Rectal smooth muscle tissue (tissue), 1 donor: Measurements from ENCODE around the gene ATP1A4.

Experiments used
- H3K27ac ChIP-seq: one replicate; pipeline ENCODE4 v1.7.0; 2013; ENCODE audit warnings: low read depth, low read length, inconsistent platforms
- H3K27me3 ChIP-seq: one replicate; pipeline ENCODE4 v1.7.0; 2013; ENCODE audit warnings: low read length; ENCODE audit not compliant: control insufficient read depth, insufficient read depth
- H3K36me3 ChIP-seq: one replicate; pipeline ENCODE4 v1.7.0; 2013; ENCODE audit warnings: low read length; ENCODE audit not compliant: control insufficient read depth, insufficient read depth
- H3K4me1 ChIP-seq: one replicate; pipeline ENCODE4 v1.7.0; 2013; ENCODE audit warnings: low read length; ENCODE audit not compliant: control insufficient read depth, insufficient read depth
- H3K4me3 ChIP-seq: one replicate; pipeline ENCODE4 v1.7.0; 2013; ENCODE audit warnings: low read length
- H3K9ac ChIP-seq: one replicate; pipeline ENCODE4 v1.7.0; 2013; ENCODE audit warnings: low read length

ATP1A4 gene

DNA sequence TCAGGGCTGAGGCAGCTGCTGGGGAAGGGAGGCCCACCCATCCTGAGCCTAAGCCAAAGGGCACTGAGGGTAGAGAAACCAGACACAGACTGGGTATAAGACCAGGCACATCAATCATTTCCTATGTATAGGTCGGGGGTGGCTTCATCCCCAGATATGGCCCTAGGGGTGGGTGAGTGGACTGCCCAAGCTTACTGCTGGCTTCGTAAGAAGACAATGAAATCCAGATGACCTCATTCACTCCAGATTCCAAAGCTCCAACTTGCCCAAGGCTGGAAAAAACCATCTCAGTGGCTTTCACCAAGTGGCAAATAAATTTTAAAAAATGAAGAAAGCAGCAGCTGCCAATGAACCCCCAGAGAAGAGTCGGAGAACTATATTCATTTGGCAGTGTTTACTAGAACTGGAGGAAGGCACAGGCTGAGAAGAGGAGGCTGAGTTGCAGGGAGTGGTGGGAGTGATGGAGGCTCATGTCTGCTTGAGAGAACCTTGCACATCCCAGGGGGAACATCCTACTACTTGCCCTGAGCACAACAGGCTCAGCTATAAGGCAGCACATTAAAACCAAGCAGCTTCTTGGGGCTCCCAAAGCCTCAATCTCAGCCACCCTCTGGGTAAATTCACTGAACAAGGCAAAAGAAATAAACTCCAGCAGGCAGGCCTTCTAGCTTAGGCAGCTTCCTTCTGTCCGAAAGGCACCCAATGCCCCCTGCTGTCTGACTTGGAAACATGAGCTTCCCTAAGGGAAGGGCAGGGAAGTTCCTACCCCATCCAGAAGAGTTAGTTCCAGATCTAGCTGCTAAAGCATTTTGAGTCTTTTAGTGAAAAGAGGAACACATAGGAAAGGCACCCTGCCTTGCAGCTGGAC, 67.9 kb downstream of the ATP1A4 start:
- no peak overlapping the region for H3K4me3 ChIP-seq
- H3K36me3 ChIP-seq: peaks cover 41% of the 10 kb centered on the region
- peaks cover 27% of the 10 kb centered on the region for H3K4me1 ChIP-seq
- H3K27me3 ChIP-seq: no peaks in the 10 kb centered on the region
- H3K27ac ChIP-seq: peak overlapping the region; percentile 87
- no peak overlapping the region for H3K9ac ChIP-seq

DNA sequence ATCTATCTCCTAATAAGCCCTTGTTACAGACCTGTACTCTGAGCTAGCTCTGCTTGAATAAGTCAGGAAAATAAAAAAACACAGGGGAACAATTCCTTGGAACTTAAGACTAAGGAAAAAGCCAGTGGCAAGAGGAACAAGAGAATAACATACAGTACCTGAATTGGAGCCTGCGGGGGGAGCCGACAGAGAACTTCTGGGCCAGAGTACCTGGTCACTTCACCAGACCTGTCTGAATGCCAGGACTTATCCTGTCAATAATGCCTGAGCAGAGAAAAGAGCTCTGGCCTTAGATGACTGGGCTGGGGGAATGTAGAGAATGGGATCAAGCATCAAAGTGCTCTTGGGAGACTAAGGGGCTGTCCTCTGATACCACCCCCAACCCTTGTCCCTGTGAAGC, 68.9 kb downstream of the ATP1A4 start:
- H3K36me3 ChIP-seq: peaks cover 48% of the 10 kb centered on the region

DNA sequence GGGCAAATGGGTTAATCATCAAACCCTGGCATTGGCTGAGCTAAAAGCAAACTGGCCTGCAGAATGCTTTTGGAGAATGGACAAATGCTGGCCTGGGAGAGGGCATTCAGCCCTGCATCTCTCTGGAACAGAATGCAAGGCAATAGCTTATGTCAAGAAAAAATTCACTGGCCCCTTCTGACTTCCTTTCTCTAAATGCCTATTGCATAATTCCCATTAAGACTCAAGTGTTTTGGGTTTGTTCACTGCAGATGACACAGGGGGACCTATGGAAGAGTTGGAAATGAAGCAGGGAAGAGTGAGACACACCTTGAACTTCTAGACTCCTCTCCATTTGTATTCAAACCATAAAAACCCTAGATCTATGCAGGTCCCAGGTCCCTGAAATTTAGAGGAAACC, 69.7 kb downstream of the ATP1A4 start:
- H3K4me3 ChIP-seq: no peak overlapping the region
- no peak overlapping the region for H3K27ac ChIP-seq
- no peak overlapping the region for H3K9ac ChIP-seq
- H3K4me1 ChIP-seq: peaks cover 27% of the 10 kb centered on the region
- peaks cover 45% of the 10 kb centered on the region for H3K36me3 ChIP-seq
- no peaks in the 10 kb centered on the region for H3K27me3 ChIP-seq

More for the DNA sequence above, 68.9 kb downstream of the ATP1A4 start:
- no peak overlapping the region for H3K27ac ChIP-seq
- H3K4me3 ChIP-seq: no peak overlapping the region
- peaks cover 27% of the 10 kb centered on the region for H3K4me1 ChIP-seq
- no peaks in the 10 kb centered on the region for H3K27me3 ChIP-seq
- no peak overlapping the region for H3K9ac ChIP-seq

DNA sequence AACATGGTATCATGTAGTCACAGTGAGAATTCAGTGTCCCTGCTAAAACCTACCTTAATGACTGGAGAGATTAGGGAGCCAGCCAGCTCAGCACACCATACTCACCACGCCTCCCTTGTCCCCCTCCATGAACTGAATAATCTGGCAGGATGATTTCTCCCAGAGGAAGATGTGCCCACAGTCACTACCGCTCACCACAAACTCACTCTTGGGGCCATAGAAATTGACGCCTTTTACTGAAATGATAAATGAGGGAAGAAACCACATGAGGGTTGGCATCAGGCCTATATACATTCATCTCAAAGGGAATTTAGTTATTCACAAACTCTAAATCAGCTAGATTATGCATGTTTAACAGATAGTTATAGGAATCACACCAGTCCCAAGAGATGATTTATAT, 71.1 kb downstream of the ATP1A4 start:
- H3K36me3 ChIP-seq: peaks cover 47% of the 10 kb centered on the region
- no peaks in the 10 kb centered on the region for H3K27me3 ChIP-seq
- no peak overlapping the region for H3K27ac ChIP-seq
- H3K4me3 ChIP-seq: no peak overlapping the region
- H3K4me1 ChIP-seq: peaks cover 22% of the 10 kb centered on the region
- H3K9ac ChIP-seq: no peak overlapping the region

DNA sequence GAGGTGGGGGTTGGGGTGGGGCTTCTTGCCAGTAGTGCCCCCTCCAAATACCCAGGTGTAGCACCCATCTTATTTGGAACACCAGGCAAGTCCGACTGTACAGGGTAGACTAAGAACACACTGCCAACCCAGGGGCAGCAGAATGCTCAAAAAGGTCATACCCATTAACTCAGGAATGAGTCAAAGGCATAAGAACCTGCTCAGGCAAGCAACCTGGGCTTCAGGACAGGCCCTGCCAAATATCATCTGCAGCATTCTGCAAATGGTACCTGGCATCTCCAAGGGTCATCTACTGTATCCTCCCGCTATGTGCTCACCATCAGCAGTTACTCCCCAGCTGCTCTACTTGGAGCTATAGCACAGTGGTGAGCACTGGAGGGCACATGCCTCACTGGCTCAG, 73.2 kb downstream of the ATP1A4 start:
- Histone ChIP-seq H3K9ac (no peak overlapping the region), H3K27ac (no peak overlapping the region), H3K36me3 (peaks cover 50% of the 10 kb centered on the region), H3K4me1 (peaks cover 2% of the 10 kb centered on the region), H3K4me3 (no peak overlapping the region), H3K27me3 (no peaks in the 10 kb centered on the region)

DNA sequence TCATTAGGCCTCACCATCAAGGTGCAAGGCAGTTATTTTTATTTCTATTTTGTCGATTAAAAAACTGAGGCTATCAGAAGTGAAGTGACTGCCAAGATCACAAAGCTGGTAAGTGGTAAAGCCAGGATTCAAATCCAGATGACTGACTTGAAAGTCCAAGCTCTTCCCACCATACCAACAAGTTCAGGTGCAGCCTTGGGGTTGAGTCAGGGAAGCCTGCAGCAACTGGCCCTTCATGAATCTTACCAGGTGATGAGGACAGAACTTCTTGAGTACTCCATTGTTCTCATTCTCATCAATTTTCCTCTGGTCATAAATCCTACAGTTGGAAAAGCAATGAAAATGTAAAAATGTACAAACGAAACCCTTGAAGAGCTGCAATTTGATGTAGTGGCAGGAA, 73.9 kb downstream of the ATP1A4 start:
- Histone ChIP-seq H3K9ac (no peak overlapping the region), H3K27me3 (no peaks in the 10 kb centered on the region), H3K4me1 (no peaks in the 10 kb centered on the region), H3K36me3 (peaks cover 52% of the 10 kb centered on the region), H3K27ac (no peak overlapping the region), H3K4me3 (no peak overlapping the region)

DNA sequence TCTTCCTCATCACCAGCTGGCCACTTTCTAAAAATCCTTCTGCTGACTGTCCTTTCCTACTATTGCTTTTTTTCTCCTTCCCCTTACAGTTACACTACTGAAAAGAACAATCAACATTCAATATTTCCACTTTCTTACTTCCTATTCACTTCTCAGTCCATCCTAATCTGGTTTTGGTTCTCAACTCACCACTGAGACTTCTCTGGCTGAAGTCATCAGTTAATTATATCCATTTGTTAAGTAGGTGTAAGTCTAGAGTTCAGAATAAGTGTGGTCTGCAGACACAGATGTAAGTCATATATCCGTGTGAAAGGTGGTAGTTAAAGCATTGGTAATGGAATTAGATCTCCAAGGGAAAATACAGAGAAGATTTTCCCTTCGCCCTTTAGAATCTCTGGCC, 75.2 kb downstream of the ATP1A4 start:
- peaks cover 53% of the 10 kb centered on the region for H3K36me3 ChIP-seq
- no peak overlapping the region for H3K9ac ChIP-seq
- H3K27ac ChIP-seq: no peak overlapping the region

DNA sequence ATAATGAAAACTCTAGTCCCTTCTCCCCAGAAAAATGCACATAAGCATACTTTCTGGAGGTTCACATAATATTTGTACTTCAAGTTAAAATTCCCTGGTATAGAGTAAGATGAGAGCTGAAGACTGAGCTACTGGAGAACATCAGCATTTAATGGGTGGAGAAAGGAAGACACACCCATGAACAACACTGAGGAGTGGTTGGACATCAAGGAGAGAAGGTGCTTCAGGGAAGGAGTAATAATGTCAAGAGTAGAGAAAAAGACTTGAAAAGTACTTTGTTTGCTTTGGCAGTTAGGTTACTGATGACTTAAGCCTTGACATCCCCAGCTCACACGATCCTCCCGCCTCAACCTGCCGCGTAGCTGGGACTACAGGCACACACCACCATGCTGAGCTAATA, 75.6 kb downstream of the ATP1A4 start:
- Histone ChIP-seq H3K9ac (no peak overlapping the region), H3K4me1 (no peaks in the 10 kb centered on the region), H3K36me3 (peaks cover 54% of the 10 kb centered on the region), H3K27ac (no peak overlapping the region), H3K4me3 (no peak overlapping the region), H3K27me3 (no peaks in the 10 kb centered on the region)

More for the DNA sequence above, 75.2 kb downstream of the ATP1A4 start:
- no peaks in the 10 kb centered on the region for H3K4me1 ChIP-seq
- H3K4me3 ChIP-seq: no peak overlapping the region
- no peaks in the 10 kb centered on the region for H3K27me3 ChIP-seq

DNA sequence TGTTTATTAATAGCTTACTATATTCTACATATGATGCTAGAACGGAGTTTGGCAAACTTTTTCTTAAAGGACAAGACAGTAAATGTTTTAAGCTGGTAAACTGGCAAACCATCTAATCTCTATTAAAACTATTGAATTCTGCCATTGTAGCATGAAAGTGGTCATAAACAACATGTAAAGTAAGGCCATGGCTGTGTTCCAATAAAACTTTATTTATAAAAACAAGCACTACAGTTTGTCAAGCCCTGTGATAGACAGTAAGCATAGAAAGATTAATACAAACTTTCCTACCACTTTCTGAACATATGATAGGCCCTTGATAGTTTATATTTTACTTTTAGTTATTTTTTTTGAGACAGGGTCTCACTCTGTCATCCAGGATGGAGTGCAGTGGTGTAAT, 76.2 kb downstream of the ATP1A4 start:
- Histone ChIP-seq H3K36me3 (peaks cover 50% of the 10 kb centered on the region), H3K27me3 (no peaks in the 10 kb centered on the region), H3K4me1 (no peaks in the 10 kb centered on the region), H3K9ac (no peak overlapping the region), H3K27ac (no peak overlapping the region), H3K4me3 (no peak overlapping the region)

DNA sequence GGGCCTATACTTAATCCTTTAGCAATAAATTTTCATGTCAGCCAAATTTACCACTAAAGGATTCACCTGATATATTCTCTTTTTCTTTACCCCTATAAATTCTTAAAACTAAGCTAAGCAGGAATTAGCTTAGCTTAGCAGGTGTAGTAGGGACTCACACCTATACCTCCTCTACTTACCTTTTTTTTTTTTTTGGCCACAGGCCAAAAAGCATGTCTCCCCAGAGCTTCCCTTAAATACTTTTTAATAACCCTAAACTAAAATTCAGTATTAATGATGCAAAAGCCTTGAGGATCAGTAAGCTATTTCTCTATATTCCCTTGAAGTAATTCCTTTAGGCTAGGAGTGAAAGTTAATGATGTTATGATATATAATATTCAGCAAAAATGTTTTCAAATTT, 77.0 kb downstream of the ATP1A4 start:
- no peak overlapping the region for H3K9ac ChIP-seq
- H3K27me3 ChIP-seq: no peaks in the 10 kb centered on the region
- H3K27ac ChIP-seq: no peak overlapping the region
- H3K4me1 ChIP-seq: no peaks in the 10 kb centered on the region
- peaks cover 43% of the 10 kb centered on the region for H3K36me3 ChIP-seq
- H3K4me3 ChIP-seq: no peak overlapping the region

DNA sequence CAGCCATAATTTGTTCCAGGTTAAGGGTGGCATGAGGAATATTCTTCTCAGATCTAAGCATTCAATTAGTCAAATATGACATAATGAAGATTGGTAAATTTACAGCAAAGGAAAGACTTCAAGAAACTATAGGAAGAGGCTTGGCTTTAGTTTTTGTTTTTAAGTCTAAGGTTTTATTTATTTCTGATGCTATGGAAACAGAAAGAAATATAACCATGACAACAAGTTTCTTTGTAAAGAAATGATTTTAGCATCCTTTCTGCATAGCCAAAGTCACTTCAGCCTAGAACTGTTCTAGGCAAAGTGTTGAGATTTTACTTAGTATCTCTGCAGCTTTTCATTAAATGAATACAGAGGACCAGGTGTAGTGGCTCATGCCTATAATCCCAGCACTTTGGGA, 81.5 kb downstream of the ATP1A4 start:
- H3K4me3 ChIP-seq: no peak overlapping the region
- H3K4me1 ChIP-seq: no peaks in the 10 kb centered on the region
- H3K36me3 ChIP-seq: peaks cover 23% of the 10 kb centered on the region
- H3K9ac ChIP-seq: no peak overlapping the region
- H3K27me3 ChIP-seq: no peaks in the 10 kb centered on the region
- no peak overlapping the region for H3K27ac ChIP-seq
